Measurements from ENCODE around the gene ORAI1.
A peak's percentile ranks its signal among the peaks of the same experiment; 100 is the strongest.

The ORAI1 gene

GRCh38 chr12:121579981-121580868 lies 46.1 kb upstream of the ORAI1 start (continued):
- TF ChIP-seq ZBTB6 (tag by site-specific recombination; IDR thresholded peaks at IDR 0.05) (no peak), ZNF549 (tag by site-specific recombination; IDR thresholded peaks at IDR 0.05) (no peak), ZSCAN30 (tag by site-specific recombination; IDR thresholded peaks at IDR 0.05) (no peak), ZNF404 (tag by site-specific recombination; IDR thresholded peaks at IDR 0.05) (no peak), SALL2 (tag by site-specific recombination; IDR thresholded peaks at IDR 0.05; ENCODE audit: borderline replicate concordance) (no peak), ZBTB7A (tag by site-specific recombination; IDR thresholded peaks at IDR 0.05; ENCODE audit: low read depth) (peak; percentile 76; the same call in 1 of the 2 replicates), IKZF3 (tag by site-specific recombination; IDR thresholded peaks at IDR 0.05) (no peak), PRDM10 (tag by site-specific recombination; IDR thresholded peaks at IDR 0.05) (peak; percentile 64), GLIS2 (tag by site-specific recombination; IDR thresholded peaks at IDR 0.05) (peak; percentile 84), ZNF626 (tag by site-specific recombination; IDR thresholded peaks at IDR 0.05) (no peak), ZXDB (tag by site-specific recombination; IDR thresholded peaks at IDR 0.05) (peak; percentile 8), ZBTB10 (tag by site-specific recombination; IDR thresholded peaks at IDR 0.05) (peak; percentile 95), KLF8 (tag by site-specific recombination; IDR thresholded peaks at IDR 0.05) (peak; percentile 77; the same call in 1 of the 2 replicates), ZBTB8A (tag by site-specific recombination; IDR thresholded peaks at IDR 0.05) (peak; percentile 94), GLIS1 (tag by site-specific recombination; IDR thresholded peaks at IDR 0.05) (peak; percentile 78), EGR2 (tag by site-specific recombination; IDR thresholded peaks at IDR 0.05; ENCODE audit: low read depth) (no peak), HOXA7 (CRISPR knock-in tag; IDR thresholded peaks at IDR 0.05; ENCODE audit: borderline replicate concordance) (no peak), REST (tag by site-specific recombination; IDR thresholded peaks at IDR 0.05) (no peak), ZNF221 (tag by site-specific recombination; IDR thresholded peaks at IDR 0.05; ENCODE audit: borderline replicate concordance) (no peak), SP2 (tag by site-specific recombination; IDR thresholded peaks at IDR 0.05) (peak; percentile 39), KLF16 (tag by site-specific recombination; IDR thresholded peaks at IDR 0.05) (no peak), ZNF274 (IDR thresholded peaks at IDR 0.05; ENCODE audit: low read length) (no peak), ZNF274 (tag by site-specific recombination; IDR thresholded peaks at IDR 0.05; ENCODE audit: borderline replicate concordance) (no peak), ZNF426 (tag by site-specific recombination; IDR thresholded peaks at IDR 0.05) (no peak), ZNF670 (tag by site-specific recombination; IDR thresholded peaks at IDR 0.05; ENCODE audit: low read depth) (no peak), ATF2 (tag by site-specific recombination; IDR thresholded peaks at IDR 0.05; ENCODE audit: low read depth) (peak; percentile 66; the same call in 1 of the 2 replicates)

Data from HEK293 (cell line).